Astrocyte (in vitro differentiated cells and primary cell): Measurements from ENCODE around the gene TDP1. TPM values are rescaled to one million over a fixed set of nuclear protein-coding genes. Genes with fewer than 3 reads are reported as not detected.

Source experiments
- DNase-seq: peaks from one replicate; pipeline ENCODE4 v3.0.0-alpha.2; 2010; ENCODE audit warnings: low read depth
- FAIRE-seq: peaks from 2 replicates; lab custom pipeline; 2011; peaks lifted over from hg19 to GRCh38; lab: Jason Lieb, UNC
- H2AFZ ChIP-seq: 2 replicates; pipeline ENCODE4 v1.6.0; 2012; ENCODE audit warnings: low read depth, low read length, inconsistent platforms
- H3K27ac ChIP-seq: 2 replicates; pipeline ENCODE4 v1.5.1; 2011; ENCODE audit warnings: low read depth, low read length, inconsistent platforms
- H3K27me3 ChIP-seq: 2 replicates; pipeline ENCODE4 v1.6.0; 2011; ENCODE audit warnings: low read length, inconsistent platforms; ENCODE audit not compliant: insufficient read depth
- H3K36me3 ChIP-seq: 2 replicates; pipeline ENCODE4 v1.5.1; 2011; ENCODE audit warnings: low read length, inconsistent platforms; ENCODE audit not compliant: insufficient read depth
- H3K4me1 ChIP-seq: 2 replicates; pipeline ENCODE4 v1.5.1; 2011; ENCODE audit warnings: low read length, inconsistent platforms; ENCODE audit not compliant: insufficient read depth
- H3K4me2 ChIP-seq: 2 replicates; pipeline ENCODE4 v1.6.0; 2012; ENCODE audit warnings: low read length, inconsistent platforms
- H3K4me3 ChIP-seq: 2 replicates; pipeline ENCODE4 v1.5.1; 2011; ENCODE audit warnings: low read depth, mild to moderate bottlenecking, low read length, inconsistent platforms; ENCODE audit not compliant: insufficient read depth
- H3K79me2 ChIP-seq: 2 replicates; pipeline ENCODE4 v1.6.0; 2012; ENCODE audit warnings: mild to moderate bottlenecking, low read length, inconsistent platforms; ENCODE audit not compliant: insufficient read depth
- H3K9ac ChIP-seq: 2 replicates; pipeline ENCODE4 v1.6.0; 2012; ENCODE audit warnings: mild to moderate bottlenecking, low read length, inconsistent platforms
- H3K9me3 ChIP-seq: 2 replicates; pipeline ENCODE4 v1.5.1; 2012; ENCODE audit warnings: low read depth, mild to moderate bottlenecking, low read length, inconsistent platforms; ENCODE audit not compliant: insufficient read depth
- H4K20me1 ChIP-seq: 2 replicates; pipeline ENCODE4 v1.6.0; 2012; ENCODE audit warnings: low read length, inconsistent platforms; ENCODE audit not compliant: insufficient read depth
- H3K27ac Mint-ChIP-seq: one replicate; pipeline ENCODE4 v1.8.0; 2021; ENCODE audit warnings: mild to moderate bottlenecking, mixed read lengths; ENCODE audit not compliant: unreplicated experiment
- H3K27me3 Mint-ChIP-seq: one replicate; pipeline ENCODE4 v1.8.0; 2021; ENCODE audit warnings: low read depth, mixed read lengths; ENCODE audit not compliant: unreplicated experiment
- H3K36me3 Mint-ChIP-seq: one replicate; pipeline ENCODE4 v1.8.0; 2021; ENCODE audit warnings: low read depth, mixed read lengths; ENCODE audit not compliant: unreplicated experiment
- H3K4me1 Mint-ChIP-seq: one replicate; pipeline ENCODE4 v1.8.0; 2021; ENCODE audit warnings: low read depth, mixed read lengths; ENCODE audit not compliant: unreplicated experiment
- H3K4me3 Mint-ChIP-seq: one replicate; pipeline ENCODE4 v1.8.0; 2021; ENCODE audit warnings: mild to moderate bottlenecking, moderate library complexity, mixed read lengths; ENCODE audit not compliant: unreplicated experiment
- H3K9me3 Mint-ChIP-seq: one replicate; pipeline ENCODE4 v1.8.0; 2021; ENCODE audit warnings: mild to moderate bottlenecking, mixed read lengths; ENCODE audit not compliant: unreplicated experiment
- CTCF ChIP-seq: IDR thresholded peaks from 2 replicates; pipeline ENCODE4 v1.5.1; 2011; ENCODE audit warnings: low read depth, mild to moderate bottlenecking, inconsistent platforms, low read length, moderate library complexity; ENCODE audit not compliant: insufficient read depth
- EZH2 ChIP-seq: IDR thresholded peaks from 2 replicates; pipeline ENCODE4 v1.6.1; 2012; ENCODE audit warnings: mild to moderate bottlenecking, low read length, inconsistent platforms; ENCODE audit not compliant: insufficient read depth
- total RNA-seq: library from RNA; stranded (reverse); gene quantifications from 2 replicates; pipeline ENCODE4 v1.2.1, GENCODE V29; 2021

Gene TDP1
- total RNA-seq, 1 donor from 2014 or later = 17.0 TPM

- H3K4me1 Mint-ChIP-seq = no peaks in the 10 kb centered on the region
- DNase-seq (no peak), FAIRE-seq (no peak)
- no peak overlapping the region for H3K4me3 Mint-ChIP-seq
- Histone ChIP-seq H3K9me3 (no peaks in the 10 kb centered on the region), H3K4me1 (no peaks in the 10 kb centered on the region), H3K4me3 (no peak overlapping the region), H3K27ac (no peak overlapping the region), H3K79me2 (no peaks in the 10 kb centered on the region), H3K9ac (no peak overlapping the region), H4K20me1 (peaks cover 4% of the 10 kb centered on the region), H3K4me2 (no peak overlapping the region), H3K27me3 (no peaks in the 10 kb centered on the region), H2AFZ (no peak overlapping the region), H3K36me3 (peaks cover 52% of the 10 kb centered on the region)
- peaks cover 10% of the 10 kb centered on the region for H3K36me3 Mint-ChIP-seq
- H3K9me3 Mint-ChIP-seq = no peaks in the 10 kb centered on the region
- no peak overlapping the region for H3K27ac Mint-ChIP-seq
- H3K27me3 Mint-ChIP-seq = no peaks in the 10 kb centered on the region
- TF ChIP-seq CTCF (no peak), EZH2 (no peak)
Measured at GRCh38 chr14:89990218-89990617, 34.5 kb downstream of the TDP1 start.

- no peaks in the 10 kb centered on the region for H3K9me3 Mint-ChIP-seq
- TF ChIP-seq CTCF (no peak), EZH2 (no peak)
- no peaks in the 10 kb centered on the region for H3K9me3 ChIP-seq
- H2AFZ ChIP-seq = no peak overlapping the region
- no peaks in the 10 kb centered on the region for H3K79me2 ChIP-seq
- H3K36me3 ChIP-seq = peaks cover 57% of the 10 kb centered on the region
- no peaks in the 10 kb centered on the region for H3K27me3 Mint-ChIP-seq
- no peak overlapping the region for H3K4me2 ChIP-seq
- H3K27ac ChIP-seq = no peak overlapping the region
- H3K4me3 Mint-ChIP-seq = no peak overlapping the region
- H3K27me3 ChIP-seq = no peaks in the 10 kb centered on the region
- no peak overlapping the region for H3K9ac ChIP-seq
- H3K4me3 ChIP-seq = no peak overlapping the region
- peaks cover 13% of the 10 kb centered on the region for H3K36me3 Mint-ChIP-seq
- peaks cover 4% of the 10 kb centered on the region for H4K20me1 ChIP-seq
- FAIRE-seq (no peak), DNase-seq (no peak)
- no peaks in the 10 kb centered on the region for H3K4me1 Mint-ChIP-seq
- no peaks in the 10 kb centered on the region for H3K4me1 ChIP-seq
- no peak overlapping the region for H3K27ac Mint-ChIP-seq
Measured at GRCh38 chr14:89990623-89991275, 35.0 kb downstream of the TDP1 start.

GRCh38 chr14:89992273-89992672 lies 36.5 kb downstream of the TDP1 start:
- Histone ChIP-seq H3K4me3 (no peak overlapping the region), H3K27me3 (no peaks in the 10 kb centered on the region), H3K9me3 (no peaks in the 10 kb centered on the region), H3K79me2 (no peaks in the 10 kb centered on the region), H4K20me1 (peaks cover 4% of the 10 kb centered on the region), H2AFZ (no peak overlapping the region), H3K36me3 (peaks cover 54% of the 10 kb centered on the region), H3K27ac (no peak overlapping the region), H3K4me1 (no peaks in the 10 kb centered on the region), H3K9ac (no peak overlapping the region), H3K4me2 (no peak overlapping the region)
- DNase-seq = no peak
- no peak for FAIRE-seq
- no peak for TF ChIP-seq EZH2
- no peak for TF ChIP-seq CTCF
- H3K27ac Mint-ChIP-seq = no peak overlapping the region
- H3K27me3 Mint-ChIP-seq = no peaks in the 10 kb centered on the region
- H3K4me3 Mint-ChIP-seq = no peak overlapping the region
- no peaks in the 10 kb centered on the region for H3K4me1 Mint-ChIP-seq
- peaks cover 18% of the 10 kb centered on the region for H3K36me3 Mint-ChIP-seq
- no peaks in the 10 kb centered on the region for H3K9me3 Mint-ChIP-seq
